GM23338 (cell line): ENCODE results near the gene SERP1. TPM values are rescaled to one million over a fixed set of nuclear protein-coding genes. Genes with fewer than 3 reads are reported as not detected.

Source experiments
- ATAC-seq: fragments of 200-7000 bp; cut with Tn5 transposase; 3 replicates; pipeline ENCODE4 v1.9.1; 2020
- DNase-seq: peaks from one replicate; pipeline ENCODE4 v3.0.0-alpha.2; 2015; ENCODE audit warnings: low spot score
- H2AFZ ChIP-seq: fragments of 200-600 bp; sonication (generic); 2 replicates; pipeline ENCODE4 v1.8.0; 2016; ENCODE audit warnings: antibody characterized with exemption, mild to moderate bottlenecking, moderate library complexity
- H3F3A ChIP-seq: fragments of 200-600 bp; sonication (generic); replicated peaks from 2 replicates; pipeline ENCODE4 v1.8.0; 2017; ENCODE audit warnings: antibody characterized with exemption, mixed run types, low read depth
- H3K27ac ChIP-seq: fragments of 200-600 bp; sonication (generic); 2 replicates; pipeline ENCODE4 v1.6.1; 2016; ENCODE audit warnings: low read depth
- H3K27me3 ChIP-seq: fragments of 200-600 bp; sonication (generic); 2 replicates; pipeline ENCODE4 v1.8.0; 2016; ENCODE audit warnings: mild to moderate bottlenecking, mixed run types, moderate library complexity; ENCODE audit not compliant: insufficient read depth
- H3K36me3 ChIP-seq: fragments of 200-600 bp; sonication (generic); 2 replicates; pipeline ENCODE4 v1.8.0; 2016; ENCODE audit warnings: mild to moderate bottlenecking; ENCODE audit not compliant: insufficient read depth
- H3K4me1 ChIP-seq: fragments of 200-600 bp; sonication (generic); 2 replicates; pipeline ENCODE4 v1.8.0; 2016; ENCODE audit warnings: mild to moderate bottlenecking, moderate library complexity; ENCODE audit not compliant: insufficient read depth
- H3K4me2 ChIP-seq: fragments of 200-600 bp; sonication (generic); 2 replicates; pipeline ENCODE4 v1.7.1; 2017; ENCODE audit warnings: mixed run types
- H3K4me3 ChIP-seq: fragments of 200-600 bp; sonication (generic); 2 replicates; pipeline ENCODE4 v1.6.1; 2016; ENCODE audit warnings: mixed run types
- H3K79me2 ChIP-seq: fragments of 200-600 bp; sonication (generic); replicated peaks from 2 replicates; pipeline ENCODE4 v1.8.0; 2017; ENCODE audit warnings: mild to moderate bottlenecking; ENCODE audit not compliant: insufficient read depth
- H3K9me2 ChIP-seq: fragments of 200-600 bp; sonication (generic); 2 replicates; pipeline ENCODE4 v1.8.0; 2017; ENCODE audit not compliant: insufficient read depth
- H4K20me1 ChIP-seq: fragments of 200-600 bp; sonication (generic); replicated peaks from 2 replicates; pipeline ENCODE4 v1.8.0; 2017; ENCODE audit warnings: mild to moderate bottlenecking; ENCODE audit not compliant: insufficient read depth
- H3K27ac Mint-ChIP-seq: 2 replicates; pipeline ENCODE4 v1.8.0; 2020; ENCODE audit warnings: inconsistent platforms, mild to moderate bottlenecking, moderate library complexity, mixed read lengths
- H3K27me3 Mint-ChIP-seq: 3 replicates; pipeline ENCODE4 v1.8.0; 2022; ENCODE audit warnings: low read depth, mild to moderate bottlenecking, moderate library complexity, mixed read lengths, inconsistent platforms; ENCODE audit not compliant: insufficient read depth, poor library complexity
- H3K36me3 Mint-ChIP-seq: 3 replicates; pipeline ENCODE4 v1.8.0; 2021; ENCODE audit warnings: low read depth, mild to moderate bottlenecking, inconsistent platforms, moderate library complexity, mixed read lengths
- H3K4me1 Mint-ChIP-seq: 3 replicates; pipeline ENCODE4 v1.8.0; 2020; ENCODE audit warnings: mild to moderate bottlenecking, inconsistent platforms, mixed read lengths
- H3K4me3 Mint-ChIP-seq: 3 replicates; pipeline ENCODE4 v1.8.0; 2021; ENCODE audit warnings: moderate library complexity, mild to moderate bottlenecking, inconsistent platforms, mixed read lengths
- H3K9me3 Mint-ChIP-seq: 3 replicates; pipeline ENCODE4 v1.8.0; 2020; ENCODE audit warnings: moderate library complexity, mild to moderate bottlenecking, inconsistent platforms, mixed read lengths
- ETS1 ChIP-seq: IDR thresholded peaks from 2 replicates; pipeline ENCODE4 v1.6.1; 2016; ENCODE audit warnings: antibody characterized with exemption
- EZH2 ChIP-seq: fragments of 200-600 bp; sonication (generic); IDR thresholded peaks from one replicate; pipeline ENCODE4 v1.8.0; 2017; ENCODE audit warnings: antibody characterized with exemption, mild to moderate bottlenecking, low read depth; ENCODE audit not compliant: unreplicated experiment
- JUNB ChIP-seq: IDR thresholded peaks from one replicate; pipeline ENCODE4 v1.6.1; 2016; ENCODE audit warnings: antibody characterized with exemption; ENCODE audit not compliant: unreplicated experiment
- ZNF114 ChIP-seq: fragments of 250-450 bp; sonication (Bioruptor Pico); IDR thresholded peaks from 2 replicates; pipeline ENCODE4 v1.5.0; 2020; ENCODE audit warnings: mild to moderate bottlenecking, moderate library complexity
- ZNF462 ChIP-seq: fragments of 250-450 bp; sonication (Bioruptor Pico); IDR thresholded peaks from 2 replicates; pipeline ENCODE4 v1.5.0; 2020; ENCODE audit warnings: mild to moderate bottlenecking, moderate library complexity
- polyA plus RNA-seq: library from polyadenylated mRNA; unstranded; fragments of >200 nt; fragmentation: Nextera tagmentation; extraction: Ambion mirVana; gene quantifications from 2 replicates; pipeline ENCODE4 v1.2.1, GENCODE V29; 2016
- total RNA-seq: library from RNA; depleted of rRNA; stranded (reverse); fragments of >200 nt; shearing (Covaris generic); gene quantifications from 2 replicates; pipeline ENCODE4 v1.2.3, GENCODE V29; 2014
- TF ChIP-seq, protein P1 (sequence below): IDR thresholded peaks from one replicate; pipeline ENCODE4 v1.6.1; 2018; ENCODE audit warnings: antibody characterized with exemption; ENCODE audit not compliant: unreplicated experiment
- TF ChIP-seq, protein P2 (sequence below), 2 experiments: fragments of 200-600 bp in 1 of 2; sonication (generic) in 1 of 2; conservative IDR thresholded peaks; 2 replicates each; pipeline versions ENCODE4 v1.5.1 to v1.6.1; 2016 to 2017; ENCODE audit warnings: antibody characterized with exemption in 2 of 2, low read depth in 2 of 2, mild to moderate bottlenecking in 2 of 2, moderate library complexity in 1 of 2

SERP1 gene
- total and polyA plus RNA-seq, 2 experiments from 2014 or later = 211 to 252 TPM

- DNase-seq = peak; percentile 44
Observed at GRCh38 chr3:150503402-150504099, 42.7 kb downstream of the SERP1 start.

More at GRCh38 chr3:150503402-150504099, 42.7 kb downstream of the SERP1 start:
- Mint-ChIP-seq H3K4me3 (no peak overlapping the region), H3K4me1 (no peaks in the 10 kb centered on the region), H3K27me3 (peaks cover 3% of the 10 kb centered on the region), H3K27ac (no peak overlapping the region), H3K9me3 (peaks cover 31% of the 10 kb centered on the region), H3K36me3 (peaks cover 29% of the 10 kb centered on the region)
- peak overlapping the region; percentile 59 for H2AFZ ChIP-seq
- H3K27me3 ChIP-seq = no peaks in the 10 kb centered on the region
- peak; percentile 85 for ATAC-seq
- H3K4me1 ChIP-seq = no peaks in the 10 kb centered on the region
- H3K4me2 ChIP-seq = no peak overlapping the region
- no peaks in the 10 kb centered on the region for H3K79me2 ChIP-seq
- H3K4me3 ChIP-seq = no peak overlapping the region
- TF ChIP-seq ETS1 (no peak), ZNF114 (CRISPR knock-in tag) (no peak), EZH2 (no peak), JUNB (no peak), ZNF462 (CRISPR knock-in tag) (peak; percentile 65)
- TF ChIP-seq, protein P1, sequence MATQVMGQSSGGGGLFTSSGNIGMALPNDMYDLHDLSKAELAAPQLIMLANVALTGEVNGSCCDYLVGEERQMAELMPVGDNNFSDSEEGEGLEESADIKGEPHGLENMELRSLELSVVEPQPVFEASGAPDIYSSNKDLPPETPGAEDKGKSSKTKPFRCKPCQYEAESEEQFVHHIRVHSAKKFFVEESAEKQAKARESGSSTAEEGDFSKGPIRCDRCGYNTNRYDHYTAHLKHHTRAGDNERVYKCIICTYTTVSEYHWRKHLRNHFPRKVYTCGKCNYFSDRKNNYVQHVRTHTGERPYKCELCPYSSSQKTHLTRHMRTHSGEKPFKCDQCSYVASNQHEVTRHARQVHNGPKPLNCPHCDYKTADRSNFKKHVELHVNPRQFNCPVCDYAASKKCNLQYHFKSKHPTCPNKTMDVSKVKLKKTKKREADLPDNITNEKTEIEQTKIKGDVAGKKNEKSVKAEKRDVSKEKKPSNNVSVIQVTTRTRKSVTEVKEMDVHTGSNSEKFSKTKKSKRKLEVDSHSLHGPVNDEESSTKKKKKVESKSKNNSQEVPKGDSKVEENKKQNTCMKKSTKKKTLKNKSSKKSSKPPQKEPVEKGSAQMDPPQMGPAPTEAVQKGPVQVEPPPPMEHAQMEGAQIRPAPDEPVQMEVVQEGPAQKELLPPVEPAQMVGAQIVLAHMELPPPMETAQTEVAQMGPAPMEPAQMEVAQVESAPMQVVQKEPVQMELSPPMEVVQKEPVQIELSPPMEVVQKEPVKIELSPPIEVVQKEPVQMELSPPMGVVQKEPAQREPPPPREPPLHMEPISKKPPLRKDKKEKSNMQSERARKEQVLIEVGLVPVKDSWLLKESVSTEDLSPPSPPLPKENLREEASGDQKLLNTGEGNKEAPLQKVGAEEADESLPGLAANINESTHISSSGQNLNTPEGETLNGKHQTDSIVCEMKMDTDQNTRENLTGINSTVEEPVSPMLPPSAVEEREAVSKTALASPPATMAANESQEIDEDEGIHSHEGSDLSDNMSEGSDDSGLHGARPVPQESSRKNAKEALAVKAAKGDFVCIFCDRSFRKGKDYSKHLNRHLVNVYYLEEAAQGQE = no peak
- TF ChIP-seq, protein P2, sequence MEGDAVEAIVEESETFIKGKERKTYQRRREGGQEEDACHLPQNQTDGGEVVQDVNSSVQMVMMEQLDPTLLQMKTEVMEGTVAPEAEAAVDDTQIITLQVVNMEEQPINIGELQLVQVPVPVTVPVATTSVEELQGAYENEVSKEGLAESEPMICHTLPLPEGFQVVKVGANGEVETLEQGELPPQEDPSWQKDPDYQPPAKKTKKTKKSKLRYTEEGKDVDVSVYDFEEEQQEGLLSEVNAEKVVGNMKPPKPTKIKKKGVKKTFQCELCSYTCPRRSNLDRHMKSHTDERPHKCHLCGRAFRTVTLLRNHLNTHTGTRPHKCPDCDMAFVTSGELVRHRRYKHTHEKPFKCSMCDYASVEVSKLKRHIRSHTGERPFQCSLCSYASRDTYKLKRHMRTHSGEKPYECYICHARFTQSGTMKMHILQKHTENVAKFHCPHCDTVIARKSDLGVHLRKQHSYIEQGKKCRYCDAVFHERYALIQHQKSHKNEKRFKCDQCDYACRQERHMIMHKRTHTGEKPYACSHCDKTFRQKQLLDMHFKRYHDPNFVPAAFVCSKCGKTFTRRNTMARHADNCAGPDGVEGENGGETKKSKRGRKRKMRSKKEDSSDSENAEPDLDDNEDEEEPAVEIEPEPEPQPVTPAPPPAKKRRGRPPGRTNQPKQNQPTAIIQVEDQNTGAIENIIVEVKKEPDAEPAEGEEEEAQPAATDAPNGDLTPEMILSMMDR (conservative IDR thresholded peaks at IDR 0.05; ENCODE audit: low read depth in 2 of 2) = peak; percentile 26 to 43
- H3K9me2 ChIP-seq = no peaks in the 10 kb centered on the region
- H3K36me3 ChIP-seq = peaks cover 3% of the 10 kb centered on the region; the same call in 1 of the 2 replicates
- H3F3A ChIP-seq = no peaks in the 10 kb centered on the region
- H4K20me1 ChIP-seq = no peaks in the 10 kb centered on the region
- no peak overlapping the region for H3K27ac ChIP-seq
